ENCODE data around the gene AK1.
"Not testable (repeated sequence)": the region's sequence is repeated elsewhere in the genome, so short reads cannot be mapped to it uniquely, and the experiment has no call there.

AK1 gene

DNA sequence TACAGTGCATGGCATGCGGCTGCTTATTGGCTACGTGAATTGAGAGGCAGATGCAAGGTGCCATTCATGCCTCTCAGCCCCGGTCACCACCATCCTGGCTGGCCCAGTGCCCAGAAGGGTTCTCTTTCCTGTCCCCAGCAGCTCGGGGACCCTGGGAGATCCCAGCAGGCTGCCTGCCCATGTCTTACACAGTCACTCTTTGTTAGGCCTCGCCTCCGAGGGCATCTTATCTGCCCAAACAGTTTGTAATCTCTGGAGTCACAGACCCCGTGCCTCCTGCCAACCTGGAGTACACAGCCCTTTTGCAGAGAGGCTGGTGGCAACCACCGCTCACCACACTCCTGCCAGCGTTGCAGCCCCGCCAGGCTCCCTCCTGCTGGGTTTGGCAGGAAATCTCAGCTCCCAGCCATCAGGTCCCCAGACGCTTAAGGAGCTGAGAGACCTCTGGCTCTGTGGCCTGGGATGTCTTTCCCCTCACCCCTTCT, 7.0 kb upstream of the AK1 start:
- peak; percentile 74 to 90 for DNase-seq
- TF ChIP-seq POLR2A (IDR thresholded peaks at IDR 0.05; ENCODE audit: low read length) (no peak), GATA1 (IDR thresholded peaks at IDR 0.05; ENCODE audit: low read depth, low read length) (no peak)

GRCh38 chr9:127883959-127884358, 6.5 kb upstream of the AK1 start:
- TF ChIP-seq GATA1 (IDR thresholded peaks at IDR 0.05; ENCODE audit: low read depth, low read length) (no peak), POLR2A (IDR thresholded peaks at IDR 0.05; ENCODE audit: low read length) (no peak)
- no peak for DNase-seq

DNA sequence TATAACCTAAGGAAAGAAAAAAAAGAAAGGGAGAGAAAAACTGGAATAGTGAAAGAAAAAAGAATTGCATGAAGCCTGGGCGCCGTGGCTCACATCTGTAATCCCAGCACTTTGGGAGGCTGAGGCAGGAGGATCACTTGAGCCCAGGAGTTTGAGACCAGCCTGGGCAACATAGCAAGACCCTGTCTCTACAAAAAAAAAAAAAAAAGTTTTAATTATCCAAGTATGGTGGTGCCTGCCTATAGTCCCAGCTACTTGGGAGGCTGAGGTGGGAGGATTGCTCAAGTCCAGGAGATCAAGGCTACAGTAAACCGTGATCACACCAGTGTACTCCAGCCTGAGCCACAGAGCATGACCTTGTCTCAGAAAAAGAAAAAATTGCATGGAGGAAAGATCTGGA, 4.2 kb upstream of the AK1 start:
- not testable (repeated sequence) for DNase-seq

GRCh38 chr9:127880143-127880542, 2.7 kb upstream of the AK1 start:
- TF ChIP-seq POLR2A (IDR thresholded peaks at IDR 0.05; ENCODE audit: low read length) (no peak), GATA1 (IDR thresholded peaks at IDR 0.05; ENCODE audit: low read depth, low read length) (no peak)

DNA sequence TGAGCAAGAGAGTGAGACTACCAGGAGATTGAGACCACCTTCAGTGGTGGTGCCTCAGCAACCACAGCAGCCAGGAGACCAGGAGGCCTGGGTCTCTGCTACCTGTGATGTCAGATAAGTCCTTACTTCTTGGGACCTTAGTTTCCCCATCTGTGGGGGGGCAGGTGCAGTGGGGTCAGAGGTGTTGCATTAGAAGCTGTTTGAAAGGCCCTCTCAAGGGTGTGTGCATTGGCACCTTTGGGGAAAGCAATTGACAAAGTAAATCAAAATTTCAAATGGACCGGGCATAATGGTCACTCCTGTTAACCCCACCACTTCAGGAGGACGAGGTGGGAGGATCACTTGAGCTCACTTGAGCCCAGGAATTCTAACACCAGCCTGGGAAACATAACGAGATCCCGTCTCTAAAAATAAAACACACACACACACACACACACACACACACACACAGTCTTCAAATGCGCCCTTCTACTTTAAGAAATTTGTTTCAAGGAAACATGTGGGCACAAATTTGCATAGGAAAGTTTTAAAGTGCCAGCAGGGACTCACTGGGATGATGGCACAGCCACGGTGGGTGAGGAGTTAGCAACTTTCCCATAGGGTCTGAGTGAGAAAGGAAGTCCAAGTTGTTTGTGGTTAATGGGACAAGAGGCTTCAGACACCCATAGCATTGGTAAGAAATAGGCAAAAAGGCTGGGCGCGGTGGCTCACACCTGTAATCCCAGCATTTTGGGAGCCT, 1.3 kb upstream of the AK1 start:
- no peak for TF ChIP-seq GATA1 (IDR thresholded peaks at IDR 0.05; ENCODE audit: low read depth, low read length)
- TF ChIP-seq POLR2A (IDR thresholded peaks at IDR 0.05; ENCODE audit: low read length) = no peak
- DNase-seq = no peak

More at GRCh38 chr9:127880143-127880542, 2.7 kb upstream of the AK1 start:
- DNase-seq = no peak

- TF ChIP-seq GATA1 (IDR thresholded peaks at IDR 0.05; ENCODE audit: low read depth, low read length) (no peak), POLR2A (IDR thresholded peaks at IDR 0.05; ENCODE audit: low read length) (peak; percentile 10)
- no peak for DNase-seq
Measured at GRCh38 chr9:127878001-127878651, 651 bp upstream of the AK1 start.

GRCh38 chr9:127876764-127877562, 512 bp downstream of the AK1 start:
- DNase-seq = peak in 1 of 2 experiments; percentile 62
- no peak for TF ChIP-seq POLR2A (IDR thresholded peaks at IDR 0.05; ENCODE audit: low read length)
- no peak for TF ChIP-seq GATA1 (IDR thresholded peaks at IDR 0.05; ENCODE audit: low read depth, low read length)

DNA sequence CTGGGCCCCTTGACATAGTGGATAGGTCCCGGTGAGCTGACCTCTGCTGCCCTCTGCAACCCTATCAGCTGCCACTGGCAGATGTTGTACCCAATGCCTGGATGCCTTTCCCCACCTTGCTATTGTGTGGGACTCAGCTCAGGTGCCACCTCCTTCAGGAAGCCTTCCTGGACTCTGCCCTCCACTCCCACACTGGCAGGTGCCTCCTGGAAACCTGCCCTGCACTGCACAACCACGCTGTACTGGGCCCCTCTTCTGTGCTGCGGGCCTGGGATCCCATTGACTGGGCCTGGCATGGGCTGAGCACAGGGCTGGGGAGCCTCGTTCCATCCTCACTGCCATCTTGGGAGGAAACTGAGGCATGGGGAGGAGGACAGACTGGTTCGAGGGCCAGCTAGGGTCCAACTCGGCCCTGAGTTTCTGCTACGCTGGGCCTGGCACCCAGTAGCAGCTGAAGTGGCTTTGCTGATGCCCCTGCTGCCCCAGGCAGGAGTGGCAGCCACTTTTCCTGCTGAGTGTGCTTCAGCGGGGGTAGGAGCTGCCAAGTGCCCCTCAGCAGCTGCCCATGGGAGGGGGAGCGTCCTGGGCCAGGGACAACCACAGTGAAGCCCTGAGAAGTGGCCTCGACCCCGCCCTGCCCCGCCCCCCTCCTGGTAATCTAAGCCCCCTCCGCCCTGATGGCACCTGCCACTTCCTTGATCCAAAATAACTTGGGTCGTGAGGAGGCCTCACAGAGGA, 1.3 kb downstream of the AK1 start:
- TF ChIP-seq POLR2A (IDR thresholded peaks at IDR 0.05; ENCODE audit: low read length) (no peak), GATA1 (IDR thresholded peaks at IDR 0.05; ENCODE audit: low read depth, low read length) (no peak)
- peak in 1 of 2 experiments; percentile 41 for DNase-seq

- peak; percentile 32 to 35 for DNase-seq
- TF ChIP-seq POLR2A (IDR thresholded peaks at IDR 0.05; ENCODE audit: low read length) = no peak
- TF ChIP-seq GATA1 (IDR thresholded peaks at IDR 0.05; ENCODE audit: low read depth, low read length) = no peak
Measured at GRCh38 chr9:127875306-127875966, 2.0 kb downstream of the AK1 start.

- TF ChIP-seq POLR2A (IDR thresholded peaks at IDR 0.05; ENCODE audit: low read length) = no peak
- no peak for TF ChIP-seq GATA1 (IDR thresholded peaks at IDR 0.05; ENCODE audit: low read depth, low read length)
- no peak for DNase-seq
Measured at GRCh38 chr9:127874301-127875221, 2.9 kb downstream of the AK1 start.

GRCh38 chr9:127873886-127874285, 3.6 kb downstream of the AK1 start:
- TF ChIP-seq GATA1 (IDR thresholded peaks at IDR 0.05; ENCODE audit: low read depth, low read length) (no peak), POLR2A (IDR thresholded peaks at IDR 0.05; ENCODE audit: low read length) (no peak)
- DNase-seq = no peak

GRCh38 chr9:127873223-127873691, 4.2 kb downstream of the AK1 start:
- no peak for TF ChIP-seq GATA1 (IDR thresholded peaks at IDR 0.05; ENCODE audit: low read depth, low read length)
- TF ChIP-seq POLR2A (IDR thresholded peaks at IDR 0.05; ENCODE audit: low read length) = no peak
- DNase-seq = no peak

All from erythroblast (primary cell).